Retina (tissue), 1 donor: ENCODE results near the gene NR1D1.

Experiments
- DNase-seq: peaks from one replicate; pipeline ENCODE4 v3.0.0-alpha.2; 2016

Gene NR1D1

GRCh38 chr17:40062329-40063186, 37.8 kb downstream of the NR1D1 start, which contains the start of gene THRA:
Gene THRA, plus strand, starts transcription at chr17:40062965. Its CDS starts 11,524 bp downstream, at chr17:40074489.
- DNase-seq: peak; percentile 59

- DNase-seq: peak; percentile 9
Measured at GRCh38 chr17:40061609-40062038, 38.8 kb downstream of the NR1D1 start.

- DNase-seq: peak; percentile 14
Measured at GRCh38 chr17:40060887-40061608, 39.3 kb downstream of the NR1D1 start.

GRCh38 chr17:40059729-40060475, 40.5 kb downstream of the NR1D1 start:
- no peak for DNase-seq

GRCh38 chr17:40058865-40059264, 41.5 kb downstream of the NR1D1 start:
- no peak for DNase-seq

GRCh38 chr17:40058186-40058784, 42.1 kb downstream of the NR1D1 start:
- no peak for DNase-seq

- DNase-seq: no peak
Measured at GRCh38 chr17:40056379-40057015, 43.9 kb downstream of the NR1D1 start.
